GM18858 (cell line): ENCODE measurements around the gene PDE7B.

ENCODE experiments used
- ATAC-seq: cut with Tn5 transposase; IDR thresholded peaks from one replicate; pipeline ENCODE4 v1.9.1; 2021; ENCODE audit not compliant: unreplicated experiment

Gene PDE7B

DNA sequence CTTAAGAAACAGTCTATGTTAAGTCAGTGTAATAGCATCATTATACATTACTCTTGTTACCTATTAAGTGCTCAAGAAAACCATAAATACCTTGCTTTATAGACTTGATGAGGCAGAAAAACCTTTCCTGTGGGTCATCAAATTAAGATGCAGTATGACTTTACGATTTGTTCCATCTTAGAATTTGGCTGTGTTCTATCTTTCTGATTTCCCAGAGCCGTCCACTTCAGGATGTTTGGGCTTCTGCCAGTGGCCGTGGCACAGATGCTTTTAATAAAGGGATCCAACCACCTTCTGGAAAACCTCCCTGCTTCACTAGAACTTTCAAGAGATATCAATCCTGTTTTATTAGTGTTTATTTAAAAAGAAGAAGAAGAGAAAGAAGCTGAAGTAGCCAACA lies 71.2 kb downstream of the PDE7B start:
- ATAC-seq = no peak

DNA sequence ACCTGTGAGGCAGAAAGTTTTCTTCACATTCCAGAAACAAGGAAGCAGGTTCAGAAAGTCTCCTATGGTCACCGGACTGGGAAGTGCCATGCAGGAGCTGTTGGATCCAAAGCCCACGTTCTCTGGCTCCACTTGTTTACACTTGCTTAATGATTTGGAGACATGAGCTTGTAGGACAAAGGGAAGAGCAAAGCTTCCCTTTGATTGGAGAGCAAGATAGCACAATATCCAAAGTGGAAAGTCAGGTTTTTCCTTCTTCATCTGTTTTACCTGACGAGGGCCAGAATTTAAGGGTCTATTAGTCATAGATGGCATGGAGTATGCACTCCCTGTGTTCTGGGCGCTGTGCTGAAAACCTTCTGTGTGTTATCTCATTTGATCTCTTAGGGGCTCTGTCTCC lies 81.2 kb downstream of the PDE7B start:
- ATAC-seq = no peak

DNA sequence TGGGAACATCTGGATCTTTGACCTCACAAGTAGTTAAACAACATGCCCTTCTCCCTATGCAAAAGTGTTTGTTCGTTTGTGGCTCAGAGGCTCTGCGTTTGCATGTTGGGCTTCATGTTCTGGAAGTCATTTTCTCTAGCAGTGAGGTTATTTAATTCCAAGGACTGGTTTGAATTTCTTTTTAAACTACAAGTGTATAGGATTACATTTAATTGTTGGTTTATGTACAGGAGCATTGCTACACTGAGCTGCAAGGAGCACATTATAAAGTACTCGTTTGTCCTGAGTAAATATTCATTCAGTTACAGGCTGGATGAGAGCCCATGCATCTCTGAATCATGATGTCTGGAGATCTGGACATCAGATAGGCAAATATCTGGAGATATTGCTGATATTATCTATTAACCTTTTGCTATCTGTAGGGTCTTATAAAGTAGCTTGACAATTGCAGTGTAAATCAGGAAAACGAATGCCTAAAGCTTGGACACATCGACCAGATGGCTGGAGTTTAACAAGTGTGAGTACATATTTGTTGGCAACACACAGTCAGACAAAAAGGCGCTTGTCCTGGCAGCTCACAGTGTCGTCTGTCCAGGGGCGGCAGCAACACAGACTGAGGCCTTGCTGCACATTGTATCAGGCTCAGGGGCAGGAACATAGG lies 84.6 kb downstream of the PDE7B start:
- no peak for ATAC-seq

DNA sequence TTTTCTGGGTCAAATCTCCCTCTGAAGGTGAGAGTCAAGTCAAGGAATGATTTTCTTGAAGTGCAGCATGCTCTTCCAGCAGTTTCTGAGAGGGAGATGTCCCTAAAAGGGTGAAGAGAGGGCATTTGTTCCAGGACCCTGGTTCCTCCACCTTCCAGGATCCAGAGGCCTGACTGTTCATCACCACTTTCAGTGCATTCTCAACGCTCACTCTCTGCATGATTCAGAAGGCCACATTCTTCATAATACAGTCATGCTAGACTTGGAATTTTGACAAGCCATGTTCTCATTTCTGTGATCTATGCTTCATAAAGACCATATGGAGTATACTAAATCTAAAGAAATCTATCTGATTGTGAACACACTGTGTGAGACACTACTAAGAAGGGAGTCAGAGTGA lies 85.1 kb downstream of the PDE7B start:
- no peak for ATAC-seq

DNA sequence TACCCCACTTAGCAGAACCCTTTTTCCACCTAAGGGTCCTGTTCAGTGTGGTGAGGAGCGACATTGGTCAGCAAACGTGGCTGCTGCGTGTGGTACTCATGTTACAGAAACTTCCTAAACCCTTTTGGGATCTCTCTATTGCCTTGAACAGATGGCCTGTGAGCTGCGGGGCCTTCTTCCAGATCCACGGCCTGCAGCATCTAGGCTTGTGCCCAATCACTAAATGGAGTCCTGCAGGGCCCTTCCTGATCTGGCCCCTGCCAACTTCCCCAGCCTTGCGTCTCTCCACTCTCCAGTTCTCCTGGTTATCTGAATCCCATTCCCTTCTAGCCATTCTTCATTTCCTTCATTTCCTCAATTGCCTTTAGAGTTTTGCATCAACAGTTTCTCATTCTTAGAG lies 85.6 kb downstream of the PDE7B start:
- ATAC-seq = no peak

DNA sequence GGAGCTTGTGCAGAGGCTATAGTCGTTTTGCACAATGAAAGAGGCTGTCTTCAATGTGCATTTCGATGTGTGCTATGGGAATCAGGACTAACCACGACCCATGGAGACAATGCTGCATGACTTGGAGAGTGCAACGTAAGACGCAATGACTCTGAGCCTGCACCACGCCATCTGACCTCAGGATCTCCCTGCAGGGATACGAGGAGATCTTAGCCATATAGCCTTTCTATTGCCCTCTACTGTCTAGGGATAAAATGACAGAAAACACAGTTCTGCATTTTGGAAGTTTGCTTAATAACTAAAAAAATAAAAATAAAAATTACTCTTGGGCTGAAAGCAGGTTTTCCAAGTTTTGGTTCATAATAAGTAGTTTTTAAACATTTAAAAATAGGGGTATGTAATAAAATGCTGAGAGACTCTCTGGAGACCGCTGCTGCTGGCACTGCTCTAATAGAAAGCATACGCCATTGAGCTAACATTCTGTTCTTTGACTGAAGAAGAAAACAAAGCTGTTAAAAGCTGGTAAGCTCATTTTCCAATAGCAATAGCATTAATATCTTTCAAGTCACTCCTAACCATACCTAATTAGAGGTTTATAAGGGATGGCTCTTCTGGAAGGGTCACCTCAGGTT lies 87.2 kb downstream of the PDE7B start:
- ATAC-seq = no peak

- no peak for ATAC-seq
Observed at GRCh38 chr6:135939208-135939591, 87.7 kb downstream of the PDE7B start.

DNA sequence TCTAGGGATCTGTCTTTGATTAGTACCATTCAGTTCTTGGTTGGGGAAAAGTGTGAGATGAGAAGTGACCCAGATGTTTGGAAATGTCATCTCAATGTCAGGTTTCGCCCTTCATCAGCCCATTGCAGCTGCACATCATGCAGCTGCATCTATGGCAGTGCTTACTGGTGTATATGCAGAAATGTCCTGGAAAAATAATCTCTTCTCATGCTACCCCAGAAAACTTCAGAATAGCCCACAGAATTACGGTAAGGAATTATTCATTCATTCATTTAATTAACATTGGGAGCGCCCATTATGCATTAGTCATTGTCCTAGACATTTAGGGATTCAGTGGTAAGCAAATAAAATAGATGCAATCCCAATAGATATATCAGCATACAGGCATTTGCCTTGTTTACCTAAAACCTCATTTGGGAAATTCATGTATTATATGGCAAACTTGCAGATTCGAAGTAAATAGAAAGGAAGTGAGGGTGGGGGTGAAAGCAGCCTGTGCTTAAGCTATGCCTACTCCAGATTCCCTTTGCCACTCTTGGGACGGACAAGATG lies 89.2 kb downstream of the PDE7B start:
- ATAC-seq = no peak

DNA sequence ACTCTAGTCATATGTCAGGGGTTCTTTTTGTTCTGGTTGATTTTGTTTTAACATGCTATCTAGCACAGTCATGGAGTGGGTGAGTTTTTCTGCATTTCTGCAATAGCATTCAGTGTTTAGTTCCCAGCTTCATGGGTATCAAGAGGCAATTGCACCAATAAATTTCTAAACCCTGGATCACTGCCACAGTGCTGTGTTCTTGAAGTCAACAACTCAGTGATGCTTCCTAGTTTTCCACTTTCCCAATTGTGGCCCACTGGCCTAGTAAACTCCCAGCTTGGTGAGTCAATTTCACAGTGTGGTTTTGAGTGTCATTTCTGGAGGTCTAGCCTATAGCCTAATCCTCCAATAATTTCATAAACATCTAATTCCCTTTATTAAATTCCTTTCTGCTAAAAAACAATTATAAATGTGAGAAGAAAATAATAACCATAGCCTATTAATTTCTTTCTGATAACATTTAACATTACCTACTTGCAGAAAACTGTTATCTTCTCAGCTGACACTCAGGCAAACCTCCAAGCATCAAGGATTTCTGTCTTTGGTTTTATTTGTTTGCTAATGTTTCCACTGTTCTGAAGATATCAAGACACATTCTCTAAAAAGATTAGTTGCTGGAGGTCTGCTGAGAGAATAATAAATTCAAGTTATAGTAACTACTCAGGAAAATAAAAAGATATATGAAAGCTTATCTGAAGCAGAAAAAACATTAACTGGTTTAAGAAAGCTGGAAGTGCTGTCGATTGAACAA lies 89.9 kb downstream of the PDE7B start:
- no peak for ATAC-seq

- no peak for ATAC-seq
Observed at GRCh38 chr6:135944120-135944519, 92.6 kb downstream of the PDE7B start.

GRCh38 chr6:135946674-135947073 lies 95.2 kb downstream of the PDE7B start:
- ATAC-seq = no peak

GRCh38 chr6:135950669-135951068 lies 99.2 kb downstream of the PDE7B start:
- ATAC-seq = no peak

GRCh38 chr6:135951169-135951568 lies 99.7 kb downstream of the PDE7B start:
- ATAC-seq = no peak

GRCh38 chr6:135953818-135954217 lies 102.3 kb downstream of the PDE7B start:
- no peak for ATAC-seq

DNA sequence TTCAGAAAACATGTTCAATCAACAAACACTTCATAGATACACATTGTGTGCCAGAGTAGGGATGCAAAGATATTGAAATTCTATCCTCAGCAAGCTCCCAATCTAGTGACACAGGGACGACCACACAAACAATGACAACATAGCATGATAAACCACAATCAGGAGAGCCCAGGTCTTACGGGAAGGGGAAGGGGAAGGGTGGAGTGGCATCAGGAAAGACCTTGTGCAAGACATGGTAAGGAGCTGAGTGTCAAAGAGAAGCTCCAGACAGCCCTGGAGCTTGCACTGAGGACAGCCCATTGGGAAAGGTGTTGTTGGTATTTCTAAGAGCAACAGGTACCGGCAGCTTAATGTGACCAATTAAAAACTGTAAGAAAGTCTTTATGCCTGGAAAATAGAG lies 103.6 kb downstream of the PDE7B start:
- ATAC-seq = no peak

DNA sequence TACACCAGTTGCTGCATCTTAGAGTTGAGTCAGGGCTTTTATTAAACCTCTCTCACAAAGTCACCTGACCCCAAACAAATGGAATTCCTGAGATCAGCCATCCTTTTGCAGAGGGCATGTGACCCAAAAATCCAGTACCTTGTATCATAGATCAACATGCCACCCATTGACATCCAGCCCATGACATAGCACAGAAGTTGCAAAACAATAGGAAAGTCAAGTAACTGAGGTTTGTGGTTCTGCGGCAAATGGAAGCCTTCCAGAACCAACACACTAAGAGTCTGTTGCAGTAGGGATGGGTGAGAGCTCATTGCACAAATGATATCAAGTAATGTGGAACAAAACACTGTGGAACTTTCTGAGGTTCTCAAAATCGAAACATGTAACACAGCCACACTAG lies 111.2 kb downstream of the PDE7B start:
- ATAC-seq = no peak

DNA sequence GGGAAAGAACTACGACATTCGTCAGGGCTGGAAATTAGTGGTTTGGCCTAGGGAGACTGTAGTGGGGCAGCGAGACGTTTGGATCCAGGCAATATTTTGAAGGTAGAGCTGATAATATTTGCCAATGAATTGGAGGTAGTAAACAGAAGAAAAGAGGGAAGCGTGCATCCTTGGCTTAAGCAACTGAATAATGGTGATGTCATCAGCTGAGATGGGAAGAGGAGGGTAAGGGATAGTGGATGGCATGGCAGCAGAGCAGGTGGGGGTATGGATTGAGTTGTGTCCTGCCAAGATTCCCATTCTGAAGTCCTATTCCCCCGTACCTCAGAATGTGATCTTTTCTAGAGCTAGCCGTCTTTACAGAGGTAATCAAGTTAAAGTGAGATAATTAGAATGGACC lies 119.2 kb downstream of the PDE7B start:
- no peak for ATAC-seq

GRCh38 chr6:135971351-135971750 lies 119.8 kb downstream of the PDE7B start:
- no peak for ATAC-seq

GRCh38 chr6:135972150-135972549 lies 120.6 kb downstream of the PDE7B start:
- no peak for ATAC-seq

GRCh38 chr6:135972586-135972985 lies 121.1 kb downstream of the PDE7B start:
- no peak for ATAC-seq

- ATAC-seq = no peak
Observed at GRCh38 chr6:135974426-135974825, 122.9 kb downstream of the PDE7B start.

DNA sequence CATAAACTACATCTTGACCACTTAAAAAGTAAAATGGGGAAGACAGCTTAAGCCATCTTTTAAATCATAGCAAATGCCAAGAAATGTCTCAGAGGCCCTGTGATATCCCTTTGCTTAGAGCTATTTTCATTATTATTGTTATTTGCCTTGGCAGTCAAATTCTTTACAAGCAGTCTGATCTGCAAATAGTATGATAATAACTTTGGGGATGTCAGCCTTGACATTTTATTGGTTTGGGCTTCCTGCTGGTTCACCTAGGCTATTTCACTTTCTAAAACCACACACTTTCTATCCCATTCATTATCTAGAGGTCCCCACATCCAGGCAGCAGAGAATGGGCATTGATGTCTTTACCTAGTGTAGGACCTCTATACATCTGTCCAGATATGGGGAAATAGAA lies 125.1 kb downstream of the PDE7B start:
- ATAC-seq = no peak
